ENCODE results near the gene FUT8.

FUT8 gene

GRCh38 chr14:65731933-65732506 lies 319.5 kb downstream of the FUT8 start:
- DNase-seq (no peak), ATAC-seq (ENCODE audit: insufficient read depth, low read depth) (peak; percentile 35; the same call in 1 of the 3 replicates)
- Histone ChIP-seq H3K4me2 (ENCODE audit: insufficient read depth, low read length) (no peak overlapping the region), H3K36me3 (ENCODE audit: insufficient read depth, low read length) (peaks cover 63% of the 10 kb centered on the region), H3K9ac (ENCODE audit: low read depth, low read length) (no peak overlapping the region), H3K27me3 (ENCODE audit: insufficient read depth, low read length, poor library complexity) (no peaks in the 10 kb centered on the region), H3K79me2 (ENCODE audit: insufficient read depth, low read length) (no peaks in the 10 kb centered on the region), H4K20me1 (ENCODE audit: insufficient read depth, low read length) (no peaks in the 10 kb centered on the region), H3K9me3 (ENCODE audit: insufficient read depth, low read length, severe bottlenecking) (no peaks in the 10 kb centered on the region), H2AFZ (ENCODE audit: low read depth, low read length) (no peak overlapping the region), H3K4me3 (ENCODE audit: low read depth in 1 of 2, low read length in 2 of 2) (no peak overlapping the region), H3K4me1 (ENCODE audit: insufficient read depth, low read length) (no peaks in the 10 kb centered on the region), H3K27ac (ENCODE audit: low read length) (no peak overlapping the region)
- TF ChIP-seq CTCF (IDR thresholded peaks at IDR 0.05; ENCODE audit: borderline replicate concordance, extremely low read depth, low read length, poor library complexity, severe bottlenecking) (no peak), EZH2 (IDR thresholded peaks at IDR 0.05; ENCODE audit: borderline replicate concordance, low read depth, low read length, severe bottlenecking) (no peak)

- peaks cover 49% of the 10 kb centered on the region for H3K36me3 ChIP-seq (ENCODE audit: insufficient read depth, low read length)
- no peak for ATAC-seq (ENCODE audit: insufficient read depth, low read depth)
Observed at GRCh38 chr14:65738339-65738738, 325.8 kb downstream of the FUT8 start.

GRCh38 chr14:65745396-65746190 lies 333.1 kb downstream of the FUT8 start:
- no peak for TF ChIP-seq CTCF (IDR thresholded peaks at IDR 0.05; ENCODE audit: borderline replicate concordance, extremely low read depth, low read length, poor library complexity, severe bottlenecking)
- TF ChIP-seq EZH2 (IDR thresholded peaks at IDR 0.05; ENCODE audit: borderline replicate concordance, low read depth, low read length, severe bottlenecking), result no peak
- H3K4me2 ChIP-seq (ENCODE audit: insufficient read depth, low read length), result no peak overlapping the region
- H3K27ac ChIP-seq (ENCODE audit: low read length), result no peak overlapping the region
- no peaks in the 10 kb centered on the region for H4K20me1 ChIP-seq (ENCODE audit: insufficient read depth, low read length)
- no peaks in the 10 kb centered on the region for H3K27me3 ChIP-seq (ENCODE audit: insufficient read depth, low read length, poor library complexity)
- ATAC-seq (ENCODE audit: insufficient read depth, low read depth), result no peak
- H3K36me3 ChIP-seq (ENCODE audit: insufficient read depth, low read length), result peaks cover 20% of the 10 kb centered on the region
- no peak overlapping the region for H2AFZ ChIP-seq (ENCODE audit: low read depth, low read length)
- H3K9ac ChIP-seq (ENCODE audit: low read depth, low read length), result no peak overlapping the region
- H3K4me3 ChIP-seq (ENCODE audit: low read depth in 1 of 2, low read length in 2 of 2), result no peak overlapping the region
- no peaks in the 10 kb centered on the region for H3K79me2 ChIP-seq (ENCODE audit: insufficient read depth, low read length)
- no peaks in the 10 kb centered on the region for H3K4me1 ChIP-seq (ENCODE audit: insufficient read depth, low read length)
- no peak for DNase-seq
- no peaks in the 10 kb centered on the region for H3K9me3 ChIP-seq (ENCODE audit: insufficient read depth, low read length, severe bottlenecking)

More at GRCh38 chr14:65738339-65738738, 325.8 kb downstream of the FUT8 start:
- H3K4me3 ChIP-seq (ENCODE audit: low read depth in 1 of 2, low read length in 2 of 2), result no peak overlapping the region
- no peak overlapping the region for H3K4me2 ChIP-seq (ENCODE audit: insufficient read depth, low read length)
- H4K20me1 ChIP-seq (ENCODE audit: insufficient read depth, low read length), result no peaks in the 10 kb centered on the region
- H2AFZ ChIP-seq (ENCODE audit: low read depth, low read length), result no peak overlapping the region
- H3K79me2 ChIP-seq (ENCODE audit: insufficient read depth, low read length), result no peaks in the 10 kb centered on the region
- H3K9me3 ChIP-seq (ENCODE audit: insufficient read depth, low read length, severe bottlenecking), result no peaks in the 10 kb centered on the region
- H3K9ac ChIP-seq (ENCODE audit: low read depth, low read length), result no peak overlapping the region
- no peak overlapping the region for H3K27ac ChIP-seq (ENCODE audit: low read length)
- no peak for TF ChIP-seq EZH2 (IDR thresholded peaks at IDR 0.05; ENCODE audit: borderline replicate concordance, low read depth, low read length, severe bottlenecking)
- TF ChIP-seq CTCF (IDR thresholded peaks at IDR 0.05; ENCODE audit: borderline replicate concordance, extremely low read depth, low read length, poor library complexity, severe bottlenecking), result no peak
- H3K4me1 ChIP-seq (ENCODE audit: insufficient read depth, low read length), result no peaks in the 10 kb centered on the region
- H3K27me3 ChIP-seq (ENCODE audit: insufficient read depth, low read length, poor library complexity), result no peaks in the 10 kb centered on the region
- no peak for DNase-seq

Measured in DND-41 (cell line).